HG03045 (cell line): ENCODE results near the gene CYREN.
A peak's percentile ranks its signal among the peaks of the same experiment; 100 is the strongest.

ENCODE experiments used
- ATAC-seq: cut with Tn5 transposase; IDR thresholded peaks from one replicate; pipeline ENCODE4 v1.9.1; 2021; ENCODE audit warnings: mild to moderate bottlenecking, moderate library complexity; ENCODE audit not compliant: unreplicated experiment

CYREN gene

GRCh38 chr7:135197906-135198655, 27.6 kb upstream of the CYREN start:
- ATAC-seq: no peak

- peak; percentile 52 for ATAC-seq
Measured at GRCh38 chr7:135197343-135197742, 26.8 kb upstream of the CYREN start.

GRCh38 chr7:135195968-135196629, 25.6 kb upstream of the CYREN start:
- no peak for ATAC-seq

GRCh38 chr7:135195156-135195555, 24.6 kb upstream of the CYREN start:
- ATAC-seq: no peak

GRCh38 chr7:135194494-135195095, 24.1 kb upstream of the CYREN start:
- no peak for ATAC-seq

- ATAC-seq: no peak
Measured at GRCh38 chr7:135193615-135194081, 23.1 kb upstream of the CYREN start.

GRCh38 chr7:135192914-135193536, 22.5 kb upstream of the CYREN start:
- no peak for ATAC-seq

GRCh38 chr7:135190703-135191102, 20.2 kb upstream of the CYREN start:
- no peak for ATAC-seq

- ATAC-seq: no peak
Measured at GRCh38 chr7:135189961-135190360, 19.5 kb upstream of the CYREN start.

- ATAC-seq: no peak
Measured at GRCh38 chr7:135189221-135189662, 18.7 kb upstream of the CYREN start.

- ATAC-seq: peak; percentile 39
Measured at GRCh38 chr7:135188298-135188984, 17.9 kb upstream of the CYREN start.

GRCh38 chr7:135186841-135187253, 16.3 kb upstream of the CYREN start:
- peak; percentile 54 for ATAC-seq

GRCh38 chr7:135186261-135186540, 15.7 kb upstream of the CYREN start:
- ATAC-seq: no peak

GRCh38 chr7:135185471-135186260, 15.2 kb upstream of the CYREN start:
- ATAC-seq: no peak

- no peak for ATAC-seq
Measured at GRCh38 chr7:135184254-135184841, 13.8 kb upstream of the CYREN start.

- ATAC-seq: no peak
Measured at GRCh38 chr7:135183478-135183877, 13.0 kb upstream of the CYREN start.

GRCh38 chr7:135181929-135182678, 11.6 kb upstream of the CYREN start:
- no peak for ATAC-seq

- no peak for ATAC-seq
Measured at GRCh38 chr7:135181261-135181928, 10.9 kb upstream of the CYREN start.

- no peak for ATAC-seq
Measured at GRCh38 chr7:135180122-135180521, 9.6 kb upstream of the CYREN start.
